ENCODE results near the gene SPI1. TPM values are rescaled to one million over a fixed set of nuclear protein-coding genes. Genes with fewer than 3 reads are reported as not detected.

The SPI1 gene
- total and polyA plus RNA-seq, 2 donors (not counting 3 experiments of a cell fraction or from before 2014, with no cell fraction given) = not detected

- FAIRE-seq (peak; percentile 40), DNase-seq (ENCODE audit: low read depth, low spot score) (no peak)
- Histone ChIP-seq H3K9ac (replicated peaks; ENCODE audit: extremely low read depth, insufficient read depth, low read length) (peak overlapping the region; percentile 96), H3K4me1 (ENCODE audit: control insufficient read depth, extremely low read depth, insufficient read depth, low read length) (peaks cover 29% of the 10 kb centered on the region), H3K27ac (ENCODE audit: insufficient read depth, low read depth, low read length) (peak overlapping the region; percentile 99), H3K4me3 (replicated peaks in 1 of 3; ENCODE audit: insufficient read depth in 1 of 3, low read depth in 1 of 3, low read length in 3 of 3) (no peak overlapping the region), H3K9me1 (replicated peaks; ENCODE audit: control insufficient read depth, extremely low read depth, insufficient read depth, low read length) (no peaks in the 10 kb centered on the region), H3K27me3 (ENCODE audit: control insufficient read depth in 2 of 2, insufficient read depth in 2 of 2, low read length in 2 of 2) (no peaks in the 10 kb centered on the region), H2AFZ (ENCODE audit: low read depth, low read length) (peak overlapping the region; percentile 34), H3K36me3 (ENCODE audit: control insufficient read depth in 2 of 2, extremely low read depth in 1 of 2, insufficient read depth in 2 of 2, low read length in 2 of 2) (no peaks in the 10 kb centered on the region), H4K20me1 (replicated peaks; ENCODE audit: control insufficient read depth, extremely low read depth, insufficient read depth, low read length) (no peaks in the 10 kb centered on the region), H3K79me2 (ENCODE audit: control insufficient read depth, insufficient read depth, low read length) (no peaks in the 10 kb centered on the region), H3K9me3 (replicated peaks; ENCODE audit: control insufficient read depth, insufficient read depth, low read length) (no peaks in the 10 kb centered on the region), H3K4me2 (ENCODE audit: insufficient read depth, low read length) (peak overlapping the region; percentile 32)
- TF ChIP-seq POLR2A (IDR thresholded peaks at IDR 0.05; ENCODE audit: low read depth, low read length) (no peak), JUN (IDR thresholded peaks at IDR 0.05; ENCODE audit: borderline replicate concordance, insufficient read depth, insufficient read length, low read depth) (no peak), FOS (IDR thresholded peaks at IDR 0.05; ENCODE audit: borderline replicate concordance, insufficient read depth, low read length) (no peak), EZH2 (IDR thresholded peaks at IDR 0.05; ENCODE audit: borderline replicate concordance, low read depth, low read length, severe bottlenecking) (no peak), GATA2 (IDR thresholded peaks at IDR 0.05; ENCODE audit: insufficient read depth, insufficient read length, low read depth, low read length) (no peak), POLR2AphosphoS5 (IDR thresholded peaks at IDR 0.05; ENCODE audit: insufficient read depth, low read depth, low read length) (no peak), MYC (IDR thresholded peaks at IDR 0.05; ENCODE audit: low read depth, low read length) (no peak), MAX (IDR thresholded peaks at IDR 0.05; ENCODE audit: insufficient read depth, insufficient read length) (no peak)
- TF ChIP-seq, protein P1, sequence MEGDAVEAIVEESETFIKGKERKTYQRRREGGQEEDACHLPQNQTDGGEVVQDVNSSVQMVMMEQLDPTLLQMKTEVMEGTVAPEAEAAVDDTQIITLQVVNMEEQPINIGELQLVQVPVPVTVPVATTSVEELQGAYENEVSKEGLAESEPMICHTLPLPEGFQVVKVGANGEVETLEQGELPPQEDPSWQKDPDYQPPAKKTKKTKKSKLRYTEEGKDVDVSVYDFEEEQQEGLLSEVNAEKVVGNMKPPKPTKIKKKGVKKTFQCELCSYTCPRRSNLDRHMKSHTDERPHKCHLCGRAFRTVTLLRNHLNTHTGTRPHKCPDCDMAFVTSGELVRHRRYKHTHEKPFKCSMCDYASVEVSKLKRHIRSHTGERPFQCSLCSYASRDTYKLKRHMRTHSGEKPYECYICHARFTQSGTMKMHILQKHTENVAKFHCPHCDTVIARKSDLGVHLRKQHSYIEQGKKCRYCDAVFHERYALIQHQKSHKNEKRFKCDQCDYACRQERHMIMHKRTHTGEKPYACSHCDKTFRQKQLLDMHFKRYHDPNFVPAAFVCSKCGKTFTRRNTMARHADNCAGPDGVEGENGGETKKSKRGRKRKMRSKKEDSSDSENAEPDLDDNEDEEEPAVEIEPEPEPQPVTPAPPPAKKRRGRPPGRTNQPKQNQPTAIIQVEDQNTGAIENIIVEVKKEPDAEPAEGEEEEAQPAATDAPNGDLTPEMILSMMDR (IDR thresholded peaks at IDR 0.05; ENCODE audit: extremely low read depth in 1 of 2, insufficient read depth in 1 of 2, low read depth in 1 of 2, low read length in 2 of 2) = no peak
- ChIA-PET CTCF (interaction anchor here (1.2 to 5.5 kb wide), 2 partner anchors 22 to 40 kb away, joined by 3 to 76 read pairs; no protein-coding TSS in a partner anchor), POLR2A (interaction anchor here (0.7 kb wide), 1 partner anchor 13 kb away, joined by 4 read pairs; the partner anchor contains the start of gene SLC39A13)
- dilution Hi-C loops (cut with MboI; ENCODE audit: extremely low pct_ligation_motif_present, low sequenced_read_pairs) (no loop called here), intact Hi-C loops (cut with micrococcal nuclease) (no loop called here)
- TSS peak; percentile 99 for BruUV-seq (replicated peaks)
These were observed 17.1 kb upstream of the SPI1 start for GRCh38 chr11:47395223-47396048.
